ENCODE data around the gene REV1.

Gene REV1

GRCh38 chr2:99406137-99406536 lies 83.7 kb downstream of the REV1 start:
- no peak for DNase-seq (ENCODE audit: low read depth)
- no peak overlapping the region for H3K4me3 ChIP-seq (ENCODE audit: low read depth, low read length)
- TF ChIP-seq MYC (IDR thresholded peaks at IDR 0.05; ENCODE audit: low read depth, low read length) (no peak), POLR2A (IDR thresholded peaks at IDR 0.05; ENCODE audit: extremely low read depth, insufficient read length) (no peak), CTCF (IDR thresholded peaks at IDR 0.05; ENCODE audit: low read depth, low read length) (no peak), MAX (IDR thresholded peaks at IDR 0.05; ENCODE audit: low read depth, low read length) (no peak)

GRCh38 chr2:99404797-99405669 lies 84.8 kb downstream of the REV1 start:
- no peak for TF ChIP-seq MAX (IDR thresholded peaks at IDR 0.05; ENCODE audit: low read depth, low read length)
- no peak for TF ChIP-seq POLR2A (IDR thresholded peaks at IDR 0.05; ENCODE audit: extremely low read depth, insufficient read length)
- no peak for DNase-seq (ENCODE audit: low read depth)
- no peak overlapping the region for H3K4me3 ChIP-seq (ENCODE audit: low read depth, low read length)

- peak; percentile 27 for DNase-seq (ENCODE audit: low read depth)
- no peak overlapping the region for H3K4me3 ChIP-seq (ENCODE audit: low read depth, low read length)
- no peak for TF ChIP-seq MAX (IDR thresholded peaks at IDR 0.05; ENCODE audit: low read depth, low read length)
Observed at GRCh38 chr2:99404039-99404796, 85.6 kb downstream of the REV1 start.

GRCh38 chr2:99403524-99403923 lies 86.3 kb downstream of the REV1 start:
- TF ChIP-seq MYC (IDR thresholded peaks at IDR 0.05; ENCODE audit: low read depth, low read length) (no peak), CTCF (IDR thresholded peaks at IDR 0.05; ENCODE audit: low read depth, low read length) (no peak), POLR2A (IDR thresholded peaks at IDR 0.05; ENCODE audit: extremely low read depth, insufficient read length) (no peak), MAX (IDR thresholded peaks at IDR 0.05; ENCODE audit: low read depth, low read length) (no peak)
- H3K4me3 ChIP-seq (ENCODE audit: low read depth, low read length) = no peak overlapping the region
- DNase-seq (ENCODE audit: low read depth) = no peak

GRCh38 chr2:99403084-99403483 lies 86.7 kb downstream of the REV1 start:
- H3K4me3 ChIP-seq (ENCODE audit: low read depth, low read length) = no peak overlapping the region
- no peak for DNase-seq (ENCODE audit: low read depth)
- TF ChIP-seq MYC (IDR thresholded peaks at IDR 0.05; ENCODE audit: low read depth, low read length) (no peak), MAX (IDR thresholded peaks at IDR 0.05; ENCODE audit: low read depth, low read length) (no peak), CTCF (IDR thresholded peaks at IDR 0.05; ENCODE audit: low read depth, low read length) (no peak), POLR2A (IDR thresholded peaks at IDR 0.05; ENCODE audit: extremely low read depth, insufficient read length) (no peak)

GRCh38 chr2:99401841-99402240 lies 88.0 kb downstream of the REV1 start:
- H3K4me3 ChIP-seq (ENCODE audit: low read depth, low read length) = no peak overlapping the region
- no peak for DNase-seq (ENCODE audit: low read depth)
- no peak for TF ChIP-seq POLR2A (IDR thresholded peaks at IDR 0.05; ENCODE audit: extremely low read depth, insufficient read length)
- no peak for TF ChIP-seq MAX (IDR thresholded peaks at IDR 0.05; ENCODE audit: low read depth, low read length)
- no peak for TF ChIP-seq MYC (IDR thresholded peaks at IDR 0.05; ENCODE audit: low read depth, low read length)
- no peak for TF ChIP-seq CTCF (IDR thresholded peaks at IDR 0.05; ENCODE audit: low read depth, low read length)
